Measurements from ENCODE around the gene EP400.
"Not testable (repeated sequence)": the region's sequence is repeated elsewhere in the genome, so short reads cannot be mapped to it uniquely, and the experiment has no call there.

The EP400 gene

DNA sequence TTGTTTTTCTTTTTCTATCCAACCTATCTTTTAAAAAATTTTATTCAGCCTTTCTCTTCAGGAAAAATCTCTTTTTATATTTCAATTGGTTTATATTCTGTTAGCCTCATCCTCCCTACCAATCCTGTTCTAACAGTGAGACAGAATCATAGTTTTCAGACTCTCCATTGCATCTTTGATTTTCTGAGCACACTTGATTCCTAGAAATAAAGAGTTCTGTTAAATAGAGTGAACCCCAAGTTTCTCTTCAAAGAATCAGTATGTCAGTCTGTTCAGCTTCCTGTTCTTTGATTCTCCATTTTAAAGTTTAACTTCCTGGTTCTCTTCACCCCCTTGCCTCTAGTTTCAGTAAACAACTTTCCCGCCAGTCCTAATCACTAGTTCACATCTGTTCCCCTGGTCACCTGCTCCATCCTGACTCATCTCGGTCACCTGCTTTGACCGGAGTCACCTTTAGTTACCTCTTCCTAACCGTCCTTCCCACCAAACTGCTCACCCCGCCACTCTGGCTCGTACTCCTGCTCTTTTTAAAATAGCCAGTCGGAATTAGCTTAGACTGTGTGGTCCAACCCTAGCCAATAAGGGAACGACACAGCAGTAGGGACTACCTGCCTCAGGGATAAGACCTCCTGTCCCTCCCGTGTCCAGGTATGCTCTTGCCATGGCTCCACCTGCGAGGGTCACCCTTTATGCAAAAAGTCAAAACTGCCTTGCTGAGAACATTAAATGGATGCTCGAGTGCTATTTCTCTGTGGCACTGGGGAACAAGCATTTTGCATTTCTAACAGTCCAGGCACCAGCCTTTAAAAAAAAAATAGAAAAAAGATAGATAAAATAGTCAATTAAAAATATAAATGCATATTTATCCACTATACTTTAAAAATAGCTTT lies 146.0 kb downstream of the EP400 start:
- DNase-seq = no peak

DNA sequence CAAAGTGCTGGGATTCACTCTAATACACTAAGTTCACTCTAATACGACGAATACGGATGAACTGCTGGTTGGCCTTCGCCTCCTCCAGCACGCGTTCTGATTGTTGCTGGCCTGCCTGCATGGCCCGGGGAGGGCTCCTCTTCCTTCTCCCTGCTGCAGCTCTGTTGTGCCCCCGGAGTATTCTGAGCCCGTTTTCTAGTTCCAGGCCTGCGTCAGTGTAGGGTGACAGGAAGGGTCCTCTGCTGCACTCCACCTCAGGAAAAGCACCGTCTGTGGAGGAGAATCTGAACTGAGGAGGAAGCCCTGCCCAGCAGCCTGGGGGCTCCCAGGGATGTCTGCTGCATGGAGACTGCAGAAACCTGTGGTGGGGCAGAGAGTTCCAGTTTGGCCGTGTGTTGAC lies 150.0 kb downstream of the EP400 start:
- no peak for DNase-seq

GRCh38 chr12:132100306-132101065 lies 150.7 kb downstream of the EP400 start:
- no peak for DNase-seq

DNA sequence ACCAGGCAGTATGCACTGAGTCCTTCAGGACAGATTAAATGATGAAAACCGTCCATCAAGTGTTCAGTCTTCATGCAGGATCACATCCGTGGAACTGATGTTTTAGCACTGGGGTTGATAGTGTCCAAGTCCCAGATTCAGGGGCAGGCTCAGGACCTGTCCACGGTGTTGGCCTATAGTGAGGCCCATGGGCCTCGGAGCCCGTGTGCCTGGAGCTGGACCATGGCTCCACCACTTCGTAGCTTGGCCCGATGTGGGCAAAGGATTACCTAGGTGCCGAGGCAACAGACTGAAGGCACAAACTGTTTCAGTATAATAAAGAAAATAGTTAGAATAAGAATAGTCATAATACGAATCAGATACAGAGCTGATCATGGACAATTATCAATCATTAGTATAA lies 152.6 kb downstream of the EP400 start:
- DNase-seq = no peak

- not testable (repeated sequence) for DNase-seq
Observed at GRCh38 chr12:132103072-132103471, 153.3 kb downstream of the EP400 start.

DNA sequence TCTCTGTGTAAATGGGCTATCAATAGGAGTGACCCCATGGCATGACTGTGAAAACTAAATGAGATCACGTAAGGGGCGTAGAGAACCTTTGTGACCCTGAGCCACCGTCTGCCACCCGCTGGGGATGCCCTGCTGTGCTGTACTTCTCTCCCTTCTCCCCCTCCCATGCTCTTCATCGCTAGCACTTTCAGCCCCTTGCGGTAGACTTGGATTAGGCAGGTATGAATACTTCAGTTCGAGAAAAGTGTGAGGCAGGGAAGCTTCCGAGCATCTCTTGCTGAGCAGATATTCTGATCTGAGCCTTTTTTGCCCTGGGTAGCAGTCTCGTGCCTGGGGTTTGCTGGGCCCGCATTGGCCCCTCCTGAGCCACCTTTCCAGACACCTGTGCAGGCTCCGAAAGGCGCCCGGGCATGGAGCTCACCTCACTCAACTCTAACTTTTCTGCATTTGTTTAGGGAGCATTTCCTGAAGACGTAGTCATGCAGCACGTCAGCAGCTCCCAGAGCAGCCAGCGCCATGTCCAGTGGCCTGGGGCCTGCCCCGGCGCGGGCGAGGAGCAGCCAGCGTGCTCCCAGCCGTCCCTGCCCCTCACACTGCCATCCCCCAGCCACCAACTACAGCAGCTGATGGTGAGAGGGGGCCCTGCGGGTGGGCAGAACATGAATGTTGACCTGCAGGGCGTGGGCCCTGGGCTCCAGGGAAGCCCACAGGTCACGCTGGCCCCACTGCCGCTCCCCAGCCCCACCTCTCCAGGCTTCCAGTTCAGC lies 154.0 kb downstream of the EP400 start:
- DNase-seq = no peak

DNA sequence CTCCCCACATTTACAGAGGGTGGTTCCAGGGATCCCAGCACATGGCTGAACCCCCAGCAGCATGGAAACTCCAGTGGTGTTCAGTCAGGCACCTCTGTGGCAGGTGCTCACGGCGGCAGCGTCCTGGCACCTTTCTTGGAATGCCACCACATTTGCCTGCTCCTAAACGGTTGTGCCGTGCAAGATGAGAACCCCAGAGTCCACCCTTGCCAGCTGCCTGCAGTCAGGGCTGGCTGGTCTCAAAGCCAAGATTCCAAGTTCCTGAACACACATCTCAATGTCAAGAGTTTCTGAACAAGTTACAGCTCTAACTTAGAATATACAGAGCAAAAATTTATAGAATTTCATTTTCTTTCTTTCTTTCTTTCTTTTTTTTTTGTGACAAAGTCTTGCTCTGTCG lies 155.7 kb downstream of the EP400 start:
- DNase-seq = no peak

DNA sequence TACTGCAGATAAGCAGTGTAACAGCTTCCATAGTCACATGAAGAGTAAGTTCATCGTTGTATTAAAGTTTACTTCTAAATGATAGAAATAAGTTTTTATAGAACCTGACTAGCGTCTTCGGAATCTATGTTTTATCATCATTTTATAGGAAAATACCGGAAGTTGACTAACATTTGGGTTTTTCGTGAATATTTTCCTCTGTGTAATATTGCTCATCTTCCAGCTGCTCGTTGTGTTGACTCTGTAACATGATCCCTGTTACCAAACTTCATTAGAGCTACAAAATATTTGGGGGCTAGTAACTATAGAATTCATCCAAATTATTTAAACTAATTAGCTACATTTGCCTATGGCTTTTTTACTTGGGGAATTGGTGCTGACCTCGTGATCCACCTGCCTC lies 157.2 kb downstream of the EP400 start:
- DNase-seq = no peak

GRCh38 chr12:132108211-132108832 lies 158.6 kb downstream of the EP400 start:
- no peak for DNase-seq

DNA sequence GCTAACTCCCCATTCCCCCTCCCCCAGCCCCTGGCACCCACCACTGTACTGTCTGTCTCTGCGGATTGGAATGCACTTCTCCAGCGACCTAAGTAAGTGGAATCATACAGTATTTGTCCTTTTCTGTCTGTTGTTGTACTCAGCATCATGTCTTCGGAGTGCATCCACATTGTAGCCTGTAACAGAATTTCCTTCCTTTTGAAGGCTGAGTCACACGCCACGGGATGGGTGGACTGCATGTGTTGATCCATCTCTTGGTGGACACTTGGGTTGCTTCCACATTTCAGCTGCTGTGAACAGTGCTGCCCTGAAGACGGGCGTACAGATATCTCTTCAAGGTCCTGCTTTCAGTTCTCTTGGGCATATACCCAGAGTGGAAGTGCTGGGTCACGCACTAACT lies 160.0 kb downstream of the EP400 start:
- no peak for DNase-seq

DNA sequence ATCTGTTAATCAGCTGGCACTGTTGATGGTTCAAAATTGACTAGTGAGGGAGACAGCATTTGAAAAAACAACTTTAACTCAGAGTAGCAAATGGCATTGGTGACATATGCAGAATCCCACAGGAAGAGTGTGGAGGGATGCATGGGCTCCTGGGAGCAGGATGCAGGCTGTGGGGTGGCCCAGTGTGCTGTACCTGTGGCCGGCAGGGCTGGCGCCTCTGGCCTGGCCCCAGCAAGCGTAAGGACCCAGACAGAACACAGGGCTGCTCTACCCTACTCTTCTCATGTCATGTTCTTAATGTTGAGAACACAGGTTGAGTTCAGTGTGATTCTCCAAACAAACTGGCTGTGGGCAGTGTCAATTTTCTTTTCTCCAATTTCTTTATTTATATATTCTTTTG lies 160.9 kb downstream of the EP400 start:
- no peak for DNase-seq

DNA sequence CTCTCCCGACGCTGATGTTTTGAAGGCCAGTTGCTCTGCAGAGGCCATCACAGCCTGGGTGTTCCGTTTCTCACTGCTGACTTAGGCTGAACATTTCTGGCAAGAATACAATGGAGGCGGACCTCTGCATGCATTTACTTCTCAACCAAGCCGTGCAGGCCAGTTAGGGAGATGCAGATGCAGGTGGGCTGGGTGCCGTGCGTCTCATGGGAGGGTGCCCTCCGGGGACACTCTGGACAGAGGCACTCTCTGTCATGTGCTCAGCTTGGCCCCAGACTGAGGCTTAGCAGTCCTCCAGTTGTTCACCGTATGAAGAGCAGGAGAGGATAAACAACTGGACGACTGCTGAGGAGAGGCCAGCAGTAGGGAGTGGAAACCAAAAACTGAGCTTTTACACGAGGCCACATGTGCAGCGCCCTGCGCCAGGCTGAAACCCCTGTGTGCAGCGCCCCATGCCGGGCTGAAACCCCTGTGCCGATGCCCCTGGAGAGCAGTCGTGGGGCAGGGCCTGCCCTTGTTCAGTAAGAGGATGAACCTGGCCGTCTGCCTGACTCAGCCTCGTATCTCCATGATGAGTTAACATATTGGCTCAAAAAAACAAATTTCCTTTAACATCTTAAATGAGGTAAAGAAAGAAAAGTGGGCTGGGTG lies 162.0 kb downstream of the EP400 start:
- DNase-seq = no peak

- no peak for DNase-seq
Observed at GRCh38 chr12:132114667-132115066, 164.9 kb downstream of the EP400 start.

DNA sequence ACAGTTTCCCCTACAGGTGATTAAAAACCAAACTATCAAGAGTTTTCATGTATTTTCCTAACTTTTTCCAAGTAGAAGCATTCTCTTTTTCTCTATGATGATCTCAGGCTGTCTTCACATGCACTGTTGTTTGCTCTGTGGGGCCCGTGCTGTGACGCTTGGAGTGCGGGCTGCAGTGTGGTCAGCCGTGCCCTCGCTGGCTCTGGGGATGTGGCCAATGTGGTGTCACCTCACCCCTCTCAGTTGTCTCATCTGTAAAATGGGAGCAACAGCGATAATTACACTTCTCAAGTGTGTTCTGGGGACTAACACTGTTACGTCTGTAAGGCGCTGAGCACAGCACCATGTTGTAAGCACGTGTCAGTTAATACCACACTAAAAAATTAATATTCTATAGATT lies 165.8 kb downstream of the EP400 start:
- DNase-seq = no peak

- no peak for DNase-seq
Observed at GRCh38 chr12:132116709-132117557, 167.2 kb downstream of the EP400 start.

DNA sequence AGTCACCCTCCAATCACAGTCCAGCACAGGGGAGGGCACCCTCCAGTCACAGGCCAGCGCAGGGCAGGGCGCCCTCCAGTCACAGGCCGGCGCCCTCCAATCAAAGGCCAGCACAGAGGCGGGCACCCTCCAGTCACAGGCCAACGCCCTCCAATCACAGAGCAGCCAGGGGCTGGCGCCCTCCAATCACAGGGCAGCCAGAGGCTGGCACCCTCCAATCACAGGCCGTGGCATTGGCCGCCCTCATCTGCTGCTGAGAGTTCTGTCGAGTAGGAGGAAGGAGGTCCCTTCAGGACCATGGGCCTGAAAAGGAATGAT lies 167.8 kb downstream of the EP400 start:
- no peak for DNase-seq

DNA sequence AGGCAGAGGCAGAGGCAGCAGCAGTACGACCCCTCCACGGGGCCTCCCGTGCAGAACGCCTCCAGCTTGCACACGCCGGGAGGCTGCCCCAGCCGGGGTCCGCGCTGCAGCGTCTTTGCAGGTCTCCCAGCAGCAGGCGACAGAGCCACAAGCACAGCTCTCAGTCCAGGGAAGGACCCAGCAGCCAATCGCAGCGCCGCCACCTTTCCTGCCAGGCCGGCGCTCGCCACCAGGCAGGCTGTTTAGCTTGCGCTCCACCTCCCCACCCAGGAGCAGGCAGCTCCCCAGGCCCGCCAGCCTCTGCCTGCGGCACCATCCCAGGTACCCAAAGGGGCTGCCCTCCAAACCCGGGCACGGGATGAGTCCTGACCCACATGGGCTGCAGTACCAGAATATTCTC lies 169.1 kb downstream of the EP400 start:
- DNase-seq = no peak

DNA sequence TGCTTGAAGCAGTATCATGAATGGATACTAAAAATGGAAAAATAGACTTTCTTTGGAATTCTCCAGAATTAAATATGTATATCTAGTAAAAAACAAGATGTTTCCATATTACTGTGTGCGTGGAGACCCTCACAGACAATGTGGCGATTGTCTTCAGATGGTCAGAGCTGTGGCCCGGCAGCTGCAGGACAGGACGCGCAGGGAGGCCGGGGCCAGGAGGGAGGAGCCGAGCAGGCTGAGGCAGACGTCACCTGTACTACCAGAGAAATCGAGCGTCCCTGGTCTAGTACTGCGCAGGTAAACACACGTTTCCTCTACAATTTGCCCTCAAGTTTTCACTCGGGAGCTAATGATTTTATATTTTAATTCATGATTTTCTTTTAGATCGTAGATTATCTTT lies 171.5 kb downstream of the EP400 start:
- DNase-seq = no peak

DNA sequence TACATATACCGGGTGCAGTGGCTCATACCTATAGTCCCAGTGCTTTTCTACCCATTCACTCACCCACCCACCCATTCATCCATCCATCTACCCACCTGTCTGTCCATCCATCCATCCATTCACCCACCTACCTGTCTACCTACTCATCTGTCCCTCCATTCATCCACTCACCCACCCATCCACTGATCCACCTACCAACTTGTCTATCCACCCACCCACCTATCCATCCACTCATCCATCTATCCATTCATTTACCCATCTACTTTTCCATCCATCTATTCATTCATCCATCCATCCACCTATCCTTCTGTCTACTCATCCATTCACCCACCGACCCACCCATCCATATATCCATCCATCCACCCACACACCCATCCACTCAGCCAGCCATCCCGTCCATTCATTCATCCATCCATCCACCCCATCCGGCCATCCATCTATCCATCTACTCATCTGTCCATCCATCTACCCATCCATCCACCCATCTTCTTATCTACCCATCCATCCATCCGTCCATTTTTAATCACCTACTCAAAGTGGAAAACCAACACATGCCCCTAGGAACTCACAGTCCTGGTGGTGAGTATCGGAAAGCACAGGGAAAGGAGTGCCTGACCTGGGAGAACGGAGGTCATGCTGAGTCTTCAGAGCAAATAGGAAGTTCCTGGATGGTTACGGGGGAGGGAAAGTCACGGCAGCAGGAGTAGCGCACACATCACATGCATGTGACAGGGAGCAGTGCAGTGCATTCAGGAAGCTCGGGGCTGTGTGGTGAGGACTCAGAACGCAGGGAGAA lies 174.4 kb downstream of the EP400 start:
- DNase-seq = no peak

GRCh38 chr12:132124766-132125425 lies 175.2 kb downstream of the EP400 start:
- no peak for DNase-seq
